Measurements from ENCODE around the gene CLTCL1. TPM values are rescaled to one million over a fixed set of nuclear protein-coding genes. Genes with fewer than 3 reads are reported as not detected.

The CLTCL1 gene
- total RNA-seq, 1 experiment from 2014 or later: 11.9 TPM

GRCh38 chr22:19201130-19201868 is 90.2 kb downstream of the CLTCL1 start:
- H3K27me3 ChIP-seq (ENCODE audit: control insufficient read depth, insufficient read depth, low read length): no peaks in the 10 kb centered on the region
- intact Hi-C loops (cut with micrococcal nuclease; ENCODE audit: unreplicated experiment): no loop called here
- H3K27ac ChIP-seq (ENCODE audit: low read length): no peak overlapping the region
- no peak overlapping the region for H3K4me3 ChIP-seq (ENCODE audit: low read depth in 2 of 2, low read length in 2 of 2)
- no peaks in the 10 kb centered on the region for H3K36me3 ChIP-seq (ENCODE audit: control insufficient read depth, insufficient read depth, low read length)
- TF ChIP-seq CTCF (IDR thresholded peaks at IDR 0.05): no peak
- no peak for TF ChIP-seq REST (IDR thresholded peaks at IDR 0.05; ENCODE audit: insufficient read depth in 1 of 2, low read depth in 2 of 2, low read length in 1 of 2)
- no peak for TF ChIP-seq POLR2AphosphoS5 (IDR thresholded peaks at IDR 0.05; ENCODE audit: low read depth, low read length)
- no peak for TF ChIP-seq SIN3A (IDR thresholded peaks at IDR 0.05; ENCODE audit: borderline replicate concordance, insufficient read depth, low read depth, low read length)
- no peak for TF ChIP-seq TCF7L2 (IDR thresholded peaks at IDR 0.05; ENCODE audit: low read depth, low read length)
- H3K9me3 ChIP-seq (ENCODE audit: control insufficient read depth, insufficient read depth, low read depth, low read length): no peaks in the 10 kb centered on the region
- in situ Hi-C loops (cut with HindIII; ENCODE audit: low pct_unique_long_range_greater_than_20kb, low sequenced_read_pairs): no loop called here
- no peak for ATAC-seq
- POLR2A ChIA-PET: no interaction called here
- no peak for DNase-seq (ENCODE audit: low read depth, low spot score)
- CTCF ChIA-PET: no interaction called here
- BruUV-seq (replicated peaks): no TSS peak
- H3K4me1 ChIP-seq (ENCODE audit: control insufficient read depth, insufficient read depth, low read length): no peaks in the 10 kb centered on the region

- POLR2A ChIA-PET: no interaction called here
- intact Hi-C loops (cut with micrococcal nuclease; ENCODE audit: unreplicated experiment) (no loop called here), in situ Hi-C loops (cut with HindIII; ENCODE audit: low pct_unique_long_range_greater_than_20kb, low sequenced_read_pairs) (no loop called here)
- ATAC-seq (no peak), DNase-seq (ENCODE audit: low read depth, low spot score) (no peak)
- CTCF ChIA-PET: no interaction called here
- Histone ChIP-seq H3K9me3 (ENCODE audit: control insufficient read depth, insufficient read depth, low read depth, low read length) (no peaks in the 10 kb centered on the region), H3K4me3 (ENCODE audit: low read depth in 2 of 2, low read length in 2 of 2) (no peak overlapping the region), H3K4me1 (ENCODE audit: control insufficient read depth, insufficient read depth, low read length) (no peaks in the 10 kb centered on the region), H3K36me3 (ENCODE audit: control insufficient read depth, insufficient read depth, low read length) (no peaks in the 10 kb centered on the region), H3K27me3 (ENCODE audit: control insufficient read depth, insufficient read depth, low read length) (no peaks in the 10 kb centered on the region), H3K27ac (ENCODE audit: low read length) (no peak overlapping the region)
- no TSS peak for BruUV-seq (replicated peaks)
- no peak for TF ChIP-seq REST (IDR thresholded peaks at IDR 0.05; ENCODE audit: insufficient read depth in 1 of 2, low read depth in 2 of 2, low read length in 1 of 2)
- TF ChIP-seq SIN3A (IDR thresholded peaks at IDR 0.05; ENCODE audit: borderline replicate concordance, insufficient read depth, low read depth, low read length): no peak
- TF ChIP-seq POLR2AphosphoS5 (IDR thresholded peaks at IDR 0.05; ENCODE audit: low read depth, low read length): no peak
- no peak for TF ChIP-seq CTCF (IDR thresholded peaks at IDR 0.05)
Observed at GRCh38 chr22:19199479-19199878, 92.0 kb downstream of the CLTCL1 start.
